HepG2 (cell line): ENCODE results near the gene CDH12. TPM values are rescaled to one million over a fixed set of nuclear protein-coding genes. Genes with fewer than 3 reads are reported as not detected.

ENCODE experiments used
- ATAC-seq: fragments of 200-7000 bp; cut with Tn5 transposase; 3 replicates; pipeline ENCODE4 v1.9.1; 2020; ENCODE audit warnings: mild to moderate bottlenecking, moderate library complexity
- BruUV-seq: library from RNA; stranded (reverse); fragments of 400-500 nt; replicated peaks from 2 replicates; lab custom pipeline; 2021; lab: Mats Ljungman, UMichigan
- CTCF ChIA-PET: fragments of 300-600 bp; formaldehyde crosslinking; extraction: SDS; loops from one replicate; lab custom pipeline; 2021; ENCODE audit warnings: low total read pairs, inconsistent platforms, low intra/inter-chr PET ratio; lab: Yijun Ruan, JAX
- POLR2A ChIA-PET: fragments of 350-600 bp; sonication (Branson Sonifier 250); formaldehyde crosslinking; loops from one replicate; lab custom pipeline; 2020; ENCODE audit warnings: antibody characterized with exemption, inconsistent platforms; lab: Yijun Ruan, JAX
- DNase-seq: peaks from one replicate; pipeline ENCODE4 v3.0.0-alpha.2; 2015; ENCODE audit warnings: low spot score
- FAIRE-seq: peaks from 3 replicates; lab custom pipeline; 2011; peaks lifted over from hg19 to GRCh38; lab: Jason Lieb, UNC
- H2AFZ ChIP-seq: one replicate; pipeline ENCODE4 v1.6.1; 2011; ENCODE audit warnings: low read length, inconsistent platforms
- H3K27ac ChIP-seq: fragments of 300-600 bp; 3 replicates; pipeline ENCODE4 v1.8.0; 2011; ENCODE audit warnings: mixed run types, mild to moderate bottlenecking, mixed read lengths, low read length, inconsistent platforms; ENCODE audit not compliant: insufficient read depth; ENCODE audit errors: extremely low read length
- H3K27me3 ChIP-seq, 2 experiments: fragments of 200-600 bp in 1 of 2; 2 replicates in 1 of 2; 3 replicates in 1 of 2; pipeline versions ENCODE4 v1.6.0 to v1.8.0; 2011; ENCODE audit warnings: low read length in 2 of 2, mild to moderate bottlenecking in 2 of 2, moderate library complexity in 2 of 2, inconsistent platforms in 1 of 2; ENCODE audit not compliant: insufficient read depth in 2 of 2, control insufficient read depth in 1 of 2
- H3K36me3 ChIP-seq, 2 experiments: fragments of 200-600 bp in 1 of 2; replicated peaks in 1 of 2; 2 replicates in 1 of 2; 3 replicates in 1 of 2; pipeline versions ENCODE4 v1.5.1 to v1.8.0; 2011; ENCODE audit warnings: low read length in 2 of 2, inconsistent platforms in 1 of 2; ENCODE audit not compliant: insufficient read depth in 2 of 2, control insufficient read depth in 1 of 2
- H3K4me1 ChIP-seq: 2 replicates; pipeline ENCODE4 v1.5.1; 2012; ENCODE audit warnings: low read length, inconsistent platforms; ENCODE audit not compliant: insufficient read depth
- H3K4me2 ChIP-seq: 2 replicates; pipeline ENCODE4 v1.6.0; 2011; ENCODE audit warnings: low read depth, low read length, inconsistent platforms
- H3K4me3 ChIP-seq, 3 experiments: fragments of 200-600 bp in 1 of 3; sonication (generic), shearing (Covaris generic) in 1 of 3; replicated peaks in 1 of 3; 2 replicates each; pipeline ENCODE4 v1.5.1; 2011 to 2016; ENCODE audit warnings: low read length in 3 of 3, inconsistent platforms in 2 of 3, low read depth in 2 of 3, mild to moderate bottlenecking in 2 of 3, control low read depth in 1 of 3, mixed read lengths in 1 of 3; ENCODE audit not compliant: insufficient read depth in 1 of 3
- H3K79me2 ChIP-seq: one replicate; pipeline ENCODE4 v1.6.1; 2011; ENCODE audit warnings: low read length, inconsistent platforms; ENCODE audit not compliant: insufficient read depth
- H3K9ac ChIP-seq: 2 replicates; pipeline ENCODE4 v1.6.0; 2011; ENCODE audit warnings: mild to moderate bottlenecking, low read depth, low read length, inconsistent platforms; ENCODE audit not compliant: insufficient read depth
- H3K9me3 ChIP-seq: 2 replicates; pipeline ENCODE4 v1.5.1; 2012; ENCODE audit warnings: mild to moderate bottlenecking, low read length
- H4K20me1 ChIP-seq: 2 replicates; pipeline ENCODE4 v1.6.0; 2011; ENCODE audit warnings: inconsistent platforms, mild to moderate bottlenecking, low read length, moderate library complexity; ENCODE audit not compliant: insufficient read depth
- MAFF ChIP-seq: IDR thresholded peaks from 2 replicates; pipeline ENCODE4 v1.6.1; 2011; ENCODE audit warnings: low read depth, low read length, improper control_type of control experiment
- MNT ChIP-seq: fragments of 450-650 bp; IDR thresholded peaks from 2 replicates; pipeline ENCODE4 v1.6.1; 2016
- RAD51 ChIP-seq: fragments of 450-650 bp; IDR thresholded peaks from 2 replicates; pipeline ENCODE4 v1.6.1; 2016; ENCODE audit warnings: borderline replicate concordance
- WGBS: methylation state at CpG from one replicate; pipeline ENCODE4 v1.1.6; 2017; ENCODE audit warnings: low lambda C conversion rate; 5-methylcytosine and 5-hydroxymethylcytosine counted together
- in situ Hi-C: cut with HindIII; loops from 2 replicates; pipeline ENCODE4 v1.10.0; 2017; ENCODE audit warnings: low pct_unique_long_range_greater_than_20kb; ENCODE audit not compliant: extremely low pct_ligation_motif_present
- intact Hi-C: fragments of 100-400 bp; cut with micrococcal nuclease; formaldehyde crosslinking; loops from one replicate; pipeline ENCODE4 v1.10.0; 2022; ENCODE audit not compliant: unreplicated experiment
- polyA plus RNA-seq, 8 experiments: library from polyadenylated mRNA; depleted of rRNA in 3 of 8; stranded (reverse) in 7 of 8; unstranded in 1 of 8; fragments of >200 nt; fragmentation: Illumina TruSeq in 4 of 8; extraction: Trizol in 4 of 8; gene quantifications; 2 replicates each; pipeline versions ENCODE4 v1.2.1 to v1.2.3, GENCODE V29; 2011 to 2016; ENCODE audit warnings: low read depth in 4 of 8, missing spikeins in 1 of 8, mixed read lengths in 1 of 8; ENCODE audit not compliant: insufficient read depth in 1 of 8
- total RNA-seq, 5 experiments: library from RNA; depleted of rRNA; stranded (reverse); fragments of >200 nt; fragmentation: Illumina TruSeq; extraction: Trizol; gene quantifications; 2 replicates each; pipeline ENCODE4 v1.2.3, GENCODE V29; 2016; ENCODE audit warnings: low read depth in 1 of 5
- TF ChIP-seq, protein P1 (sequence below): sonication (generic); formaldehyde crosslinking; IDR thresholded peaks from 2 replicates; pipeline ENCODE4 v1.5.0; 2020; ENCODE audit warnings: missing genetic modification reagents, mild to moderate bottlenecking, borderline replicate concordance

Gene CDH12
- total and polyA plus RNA-seq, 2 of the 13 experiments (the other 11 are each of a cell fraction or from before 2014, with no cell fraction given) = not detected

DNA sequence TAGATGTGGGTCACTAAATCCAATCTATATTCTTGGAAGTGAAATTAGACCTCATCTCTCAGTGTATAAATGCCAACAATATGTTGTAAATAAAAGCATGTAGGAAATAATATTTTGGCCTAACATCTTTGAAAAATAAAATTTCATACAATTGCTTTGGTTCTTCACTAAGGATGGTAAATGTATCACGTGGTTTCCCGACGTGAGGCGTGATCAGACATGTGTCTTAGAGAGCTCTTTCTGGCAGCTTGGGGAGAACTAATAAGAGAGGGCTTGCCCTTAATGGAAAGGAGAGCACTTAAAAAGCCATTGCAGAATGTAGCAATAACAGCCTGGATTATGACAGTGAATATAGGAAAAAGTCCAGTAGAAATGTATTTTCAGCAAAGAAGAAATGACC lies 602.6 kb downstream of the CDH12 start:
- Histone ChIP-seq H3K4me2 (no peak overlapping the region), H4K20me1 (no peaks in the 10 kb centered on the region), H2AFZ (no peak overlapping the region), H3K4me1 (no peaks in the 10 kb centered on the region), H3K27ac (no peak overlapping the region), H3K4me3 (no peak overlapping the region), H3K79me2 (no peaks in the 10 kb centered on the region), H3K36me3 (no peaks in the 10 kb centered on the region), H3K9me3 (no peaks in the 10 kb centered on the region), H3K9ac (no peak overlapping the region), H3K27me3 (no peaks in the 10 kb centered on the region)
- no peak for ATAC-seq
- ChIA-PET POLR2A (no interaction called here), CTCF (no interaction called here)
- BruUV-seq = no TSS peak
- intact Hi-C loops (no loop called here), in situ Hi-C loops (no loop called here)
- no peak for DNase-seq
- FAIRE-seq = no peak
- TF ChIP-seq RAD51 = peak; percentile 28; the same call in 1 of the 2 replicates
- peak; percentile 95 for TF ChIP-seq MNT
- TF ChIP-seq, protein P1, sequence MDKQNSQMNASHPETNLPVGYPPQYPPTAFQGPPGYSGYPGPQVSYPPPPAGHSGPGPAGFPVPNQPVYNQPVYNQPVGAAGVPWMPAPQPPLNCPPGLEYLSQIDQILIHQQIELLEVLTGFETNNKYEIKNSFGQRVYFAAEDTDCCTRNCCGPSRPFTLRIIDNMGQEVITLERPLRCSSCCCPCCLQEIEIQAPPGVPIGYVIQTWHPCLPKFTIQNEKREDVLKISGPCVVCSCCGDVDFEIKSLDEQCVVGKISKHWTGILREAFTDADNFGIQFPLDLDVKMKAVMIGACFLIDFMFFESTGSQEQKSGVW (CRISPR knock-in tag) = no peak
- WGBS = 0% methylated on average over 4 of the region's 4 CpGs

DNA sequence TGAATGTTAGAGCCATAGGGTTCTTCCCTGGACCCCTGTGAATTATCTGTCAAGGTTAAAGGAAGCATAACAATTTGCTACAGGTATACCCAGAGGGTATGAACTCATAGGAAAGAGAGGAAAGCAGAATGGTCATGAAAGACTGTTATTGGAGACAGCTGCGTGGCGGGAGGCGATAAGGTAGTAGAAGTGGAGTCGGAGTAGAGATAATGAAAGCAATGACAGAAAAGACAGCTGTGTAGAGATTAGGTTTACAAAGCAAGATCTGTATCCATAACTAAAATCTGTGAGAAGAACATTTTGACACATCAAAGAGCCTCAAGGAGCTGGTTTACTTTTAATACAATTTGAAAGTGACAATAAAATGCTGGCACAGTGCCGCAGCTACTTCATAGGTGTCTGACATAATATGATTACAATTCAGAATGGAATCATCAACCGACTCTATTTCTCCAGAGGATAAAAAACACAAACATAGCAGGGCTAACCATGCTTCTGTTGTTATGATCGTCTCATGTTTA lies 603.9 kb downstream of the CDH12 start:
- TF ChIP-seq MAFF = no peak
- no peaks in the 10 kb centered on the region for H3K36me3 ChIP-seq
- no peak overlapping the region for H3K27ac ChIP-seq
- H3K27me3 ChIP-seq = no peaks in the 10 kb centered on the region
- POLR2A ChIA-PET = no interaction called here
- no peak overlapping the region for H2AFZ ChIP-seq
- in situ Hi-C loops (no loop called here), intact Hi-C loops (no loop called here)
- BruUV-seq = no TSS peak
- H3K4me2 ChIP-seq = no peak overlapping the region
- no peaks in the 10 kb centered on the region for H3K79me2 ChIP-seq
- no peaks in the 10 kb centered on the region for H4K20me1 ChIP-seq
- no peaks in the 10 kb centered on the region for H3K4me1 ChIP-seq
- no peak for FAIRE-seq
- CTCF ChIA-PET = no interaction called here
- no peak overlapping the region for H3K9ac ChIP-seq
- no peak overlapping the region for H3K4me3 ChIP-seq
- 30% methylated on average over 7 of the region's 7 CpGs for WGBS
- H3K9me3 ChIP-seq = no peaks in the 10 kb centered on the region
- no peak for ATAC-seq
- no peak for DNase-seq
